ENCODE results near the gene KCNJ15. TPM values are rescaled to one million over a fixed set of nuclear protein-coding genes. Genes with fewer than 3 reads are reported as not detected.

KCNJ15 gene
- total RNA-seq, 1 donor from 2014 or later = 3.9 TPM

DNA sequence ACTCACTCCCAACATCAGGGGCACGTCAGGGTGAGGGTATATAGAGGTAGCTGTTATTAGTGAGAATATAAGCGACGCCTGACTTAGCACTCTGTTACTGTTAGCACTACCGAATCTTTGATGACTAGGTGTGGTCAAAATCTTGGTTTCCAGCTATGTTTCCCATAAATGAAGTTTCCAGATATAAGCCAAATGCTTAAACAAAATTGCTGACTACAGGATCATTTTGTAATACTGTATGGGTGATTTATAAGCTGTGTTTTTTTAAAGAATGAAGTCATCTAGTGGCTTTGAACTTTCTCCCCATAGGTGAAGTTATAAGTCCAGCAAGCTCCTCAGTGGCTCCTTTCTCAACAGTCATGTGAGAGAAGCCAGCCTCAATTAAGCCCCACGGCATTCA, 23.7 kb downstream of the KCNJ15 start:
- DNase-seq (ENCODE audit: extremely low spot score, unreplicated experiment) = no peak
- peaks cover 5% of the 10 kb centered on the region for H3K27me3 Mint-ChIP-seq
- peaks cover 11% of the 10 kb centered on the region for H3K9me3 Mint-ChIP-seq
- no peak overlapping the region for H3K27ac Mint-ChIP-seq
- H3K4me1 Mint-ChIP-seq (ENCODE audit: unreplicated experiment) = peaks cover 8% of the 10 kb centered on the region
- TF ChIP-seq, protein P1, sequence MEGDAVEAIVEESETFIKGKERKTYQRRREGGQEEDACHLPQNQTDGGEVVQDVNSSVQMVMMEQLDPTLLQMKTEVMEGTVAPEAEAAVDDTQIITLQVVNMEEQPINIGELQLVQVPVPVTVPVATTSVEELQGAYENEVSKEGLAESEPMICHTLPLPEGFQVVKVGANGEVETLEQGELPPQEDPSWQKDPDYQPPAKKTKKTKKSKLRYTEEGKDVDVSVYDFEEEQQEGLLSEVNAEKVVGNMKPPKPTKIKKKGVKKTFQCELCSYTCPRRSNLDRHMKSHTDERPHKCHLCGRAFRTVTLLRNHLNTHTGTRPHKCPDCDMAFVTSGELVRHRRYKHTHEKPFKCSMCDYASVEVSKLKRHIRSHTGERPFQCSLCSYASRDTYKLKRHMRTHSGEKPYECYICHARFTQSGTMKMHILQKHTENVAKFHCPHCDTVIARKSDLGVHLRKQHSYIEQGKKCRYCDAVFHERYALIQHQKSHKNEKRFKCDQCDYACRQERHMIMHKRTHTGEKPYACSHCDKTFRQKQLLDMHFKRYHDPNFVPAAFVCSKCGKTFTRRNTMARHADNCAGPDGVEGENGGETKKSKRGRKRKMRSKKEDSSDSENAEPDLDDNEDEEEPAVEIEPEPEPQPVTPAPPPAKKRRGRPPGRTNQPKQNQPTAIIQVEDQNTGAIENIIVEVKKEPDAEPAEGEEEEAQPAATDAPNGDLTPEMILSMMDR (conservative IDR thresholded peaks at IDR 0.05) = no peak
- H3K4me3 Mint-ChIP-seq = no peak overlapping the region
- H3K36me3 Mint-ChIP-seq = no peaks in the 10 kb centered on the region

DNA sequence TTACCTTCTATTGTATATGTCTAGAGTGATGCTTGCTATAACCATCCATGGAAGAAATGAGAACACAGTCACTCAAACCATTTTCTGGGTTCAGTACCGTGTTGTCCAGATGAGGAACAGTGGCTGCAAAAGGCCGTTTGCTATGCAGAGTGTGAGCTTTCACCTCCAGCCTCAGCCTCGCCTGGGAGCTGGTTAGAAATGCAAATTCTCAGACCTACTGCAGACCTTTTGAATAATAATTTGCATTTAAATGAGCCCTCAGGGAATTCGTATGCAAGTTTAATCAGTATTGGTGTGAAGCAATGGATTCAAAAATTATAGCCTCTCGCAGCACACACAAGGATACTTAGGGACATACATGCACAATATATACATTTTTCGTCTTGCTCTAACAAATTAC, 24.1 kb downstream of the KCNJ15 start:
- Mint-ChIP-seq H3K4me3 (no peak overlapping the region), H3K4me1 (ENCODE audit: unreplicated experiment) (peaks cover 8% of the 10 kb centered on the region), H3K27ac (no peak overlapping the region), H3K9me3 (peaks cover 11% of the 10 kb centered on the region), H3K27me3 (peaks cover 5% of the 10 kb centered on the region), H3K36me3 (no peaks in the 10 kb centered on the region)
- TF ChIP-seq, protein P1 (conservative IDR thresholded peaks at IDR 0.05) = no peak
- no peak for DNase-seq (ENCODE audit: extremely low spot score, unreplicated experiment)

DNA sequence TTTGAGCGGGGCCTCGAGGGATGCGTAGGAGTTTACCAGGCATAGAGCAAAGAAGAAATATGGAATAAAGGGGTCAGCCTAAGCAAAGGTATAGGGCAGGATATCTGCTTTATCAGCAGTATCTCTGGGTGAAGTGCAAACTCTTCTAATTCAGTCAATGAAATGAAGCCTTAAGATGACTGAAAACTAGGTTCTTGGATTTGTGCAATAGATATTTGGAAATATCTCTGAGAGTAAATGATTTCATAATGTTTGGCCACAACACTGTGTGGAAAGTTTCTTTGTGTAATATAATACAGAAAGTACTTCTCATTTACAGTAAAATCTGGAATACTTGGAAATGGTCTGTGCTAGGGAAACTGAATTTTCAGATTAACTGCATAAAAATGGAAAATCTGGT, 26.1 kb downstream of the KCNJ15 start:
- H3K27me3 Mint-ChIP-seq = peaks cover 5% of the 10 kb centered on the region
- peaks cover 11% of the 10 kb centered on the region for H3K9me3 Mint-ChIP-seq
- no peaks in the 10 kb centered on the region for H3K36me3 Mint-ChIP-seq
- no peak overlapping the region for H3K4me3 Mint-ChIP-seq
- TF ChIP-seq, protein P1 (conservative IDR thresholded peaks at IDR 0.05) = no peak
- DNase-seq (ENCODE audit: extremely low spot score, unreplicated experiment) = no peak
- H3K4me1 Mint-ChIP-seq (ENCODE audit: unreplicated experiment) = peaks cover 5% of the 10 kb centered on the region
- no peak overlapping the region for H3K27ac Mint-ChIP-seq

DNA sequence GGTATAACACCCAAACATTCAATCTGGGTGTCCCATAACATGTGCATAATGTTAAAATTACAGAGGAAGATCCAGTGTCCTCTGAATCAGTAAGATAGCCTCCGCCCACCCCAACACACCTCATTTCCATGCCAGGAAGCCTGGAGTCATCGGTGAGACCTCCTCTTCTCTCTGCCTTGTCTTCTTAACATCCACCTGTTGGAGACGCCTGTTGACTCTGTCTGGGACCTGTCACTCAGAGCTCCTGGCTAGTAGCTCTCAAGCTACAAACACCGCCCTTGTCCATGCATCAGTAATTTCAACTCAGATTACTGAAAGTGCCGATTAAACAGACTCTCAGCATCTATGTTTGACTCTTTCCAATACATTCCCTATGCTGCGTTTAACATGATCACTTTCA, 27.4 kb downstream of the KCNJ15 start:
- DNase-seq (ENCODE audit: extremely low spot score, unreplicated experiment) = no peak
- TF ChIP-seq, protein P1 (conservative IDR thresholded peaks at IDR 0.05) = no peak
- Mint-ChIP-seq H3K4me3 (no peak overlapping the region), H3K27ac (no peak overlapping the region), H3K4me1 (ENCODE audit: unreplicated experiment) (peaks cover 10% of the 10 kb centered on the region), H3K27me3 (peaks cover under 1% of the 10 kb centered on the region), H3K9me3 (peaks cover 5% of the 10 kb centered on the region), H3K36me3 (no peaks in the 10 kb centered on the region)

DNA sequence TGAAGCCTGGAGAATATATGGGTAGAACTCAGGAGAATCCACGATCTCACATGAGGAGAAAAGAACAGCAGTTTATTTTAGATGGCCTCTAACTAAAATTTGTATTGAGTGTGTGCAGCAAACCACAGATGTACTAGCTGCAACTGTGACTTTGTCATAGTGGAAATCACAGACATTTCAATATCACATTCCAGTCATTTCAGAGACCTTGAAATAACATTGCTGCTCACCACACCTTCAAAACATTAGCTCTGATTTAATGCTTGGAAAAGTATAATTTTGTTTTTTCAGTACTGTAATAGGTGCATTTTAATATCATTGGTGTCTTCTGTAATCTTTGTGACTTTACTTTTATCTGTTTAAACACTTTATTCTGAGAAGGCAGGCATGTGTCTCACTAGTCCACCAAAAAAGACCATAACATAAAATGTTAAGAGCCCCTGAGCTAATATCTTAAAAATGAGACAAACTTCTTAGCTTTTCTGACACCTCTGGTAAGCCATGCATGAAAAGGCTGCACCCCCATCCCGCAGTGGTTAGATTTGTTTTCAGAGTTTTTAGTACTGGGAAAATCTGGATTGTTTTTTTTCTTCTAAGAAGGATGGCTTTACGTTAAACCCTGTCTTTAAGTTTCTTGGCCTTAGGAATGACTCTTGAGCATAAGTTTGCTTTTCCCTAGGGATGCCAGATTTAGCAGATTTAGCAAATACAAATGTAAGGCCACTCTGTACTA, 30.1 kb downstream of the KCNJ15 start:
- H3K27ac Mint-ChIP-seq = peak overlapping the region; percentile 6
- H3K36me3 Mint-ChIP-seq = no peaks in the 10 kb centered on the region

More for the DNA sequence above, 30.1 kb downstream of the KCNJ15 start:
- DNase-seq (ENCODE audit: extremely low spot score, unreplicated experiment) = no peak
- no peaks in the 10 kb centered on the region for H3K27me3 Mint-ChIP-seq
- no peak overlapping the region for H3K4me3 Mint-ChIP-seq
- H3K9me3 Mint-ChIP-seq = no peaks in the 10 kb centered on the region
- peaks cover 10% of the 10 kb centered on the region for H3K4me1 Mint-ChIP-seq (ENCODE audit: unreplicated experiment)
- TF ChIP-seq, protein P1 (conservative IDR thresholded peaks at IDR 0.05) = no peak

Data from type B pancreatic cell (in vitro differentiated cells).